Epithelial cell of proximal tubule (primary cell): ENCODE data around the gene TEDDM1. TPM values are rescaled to one million over a fixed set of nuclear protein-coding genes. Genes with fewer than 3 reads are reported as not detected.

ENCODE experiments used
- DNase-seq: peaks from one replicate; pipeline ENCODE4 v3.0.0-alpha.2; 2011; ENCODE audit warnings: low read depth
- H3K4me3 ChIP-seq: 2 replicates; pipeline ENCODE4 v1.5.1; 2011; ENCODE audit warnings: low read depth, mild to moderate bottlenecking, low read length
- CTCF ChIP-seq: conservative IDR thresholded peaks from 2 replicates; pipeline ENCODE4 v1.5.1; 2012; ENCODE audit warnings: low read depth, mild to moderate bottlenecking, low read length
- total RNA-seq: library from RNA; depleted of rRNA; stranded (reverse); fragments of >200 nt; gene quantifications from 2 replicates; pipeline ENCODE4 v1.2.3, GENCODE V29; 2015

TEDDM1 gene
- total RNA-seq, 1 donor from 2014 or later = not detected

- TF ChIP-seq CTCF = no peak
- H3K4me3 ChIP-seq = no peak overlapping the region
- DNase-seq = no peak
Measured at GRCh38 chr1:182394055-182394775, 6.3 kb downstream of the TEDDM1 start.

- DNase-seq = no peak
- TF ChIP-seq CTCF = no peak
Measured at GRCh38 chr1:182392050-182393028, 8.1 kb downstream of the TEDDM1 start.

GRCh38 chr1:182391362-182392049 lies 9.0 kb downstream of the TEDDM1 start, which contains the start of gene GLUL:
GLUL (minus strand) TSS chr1:182391790; CDS start chr1:182388737, 3,053 bp downstream.
- no peak for DNase-seq
- peak within 1 kb of the TSS; percentile 89 for H3K4me3 ChIP-seq
- TF ChIP-seq CTCF = no peak

More at GRCh38 chr1:182392050-182393028, 8.1 kb downstream of the TEDDM1 start:
- peak overlapping the region; percentile 89 for H3K4me3 ChIP-seq

GRCh38 chr1:182391028-182391361 lies 9.5 kb downstream of the TEDDM1 start:
- peak; percentile 17 for TF ChIP-seq CTCF
- peak overlapping the region; percentile 89 for H3K4me3 ChIP-seq
- no peak for DNase-seq

GRCh38 chr1:182389619-182390047 lies 10.8 kb downstream of the TEDDM1 start:
- peak overlapping the region; percentile 89 for H3K4me3 ChIP-seq
- no peak for DNase-seq
- no peak for TF ChIP-seq CTCF

GRCh38 chr1:182388392-182389134 lies 11.9 kb downstream of the TEDDM1 start:
- peak overlapping the region; percentile 89 for H3K4me3 ChIP-seq
- no peak for DNase-seq
- no peak for TF ChIP-seq CTCF
